BE2C (cell line): ENCODE measurements around the gene SIAH2.

Source experiments
- DNase-seq: peaks from one replicate; pipeline ENCODE4 v3.0.0-alpha.2; 2020
- H3K27me3 ChIP-seq: fragments of 250-450 bp; sonication (Bioruptor Pico); 2 replicates; pipeline ENCODE4 v1.5.1; 2020; ENCODE audit warnings: mild to moderate bottlenecking
- H3K36me3 ChIP-seq: fragments of 250-450 bp; sonication (Bioruptor Pico); 2 replicates; pipeline ENCODE4 v1.5.1; 2020; ENCODE audit warnings: mild to moderate bottlenecking
- H3K4me1 ChIP-seq: fragments of 250-450 bp; sonication (Bioruptor Pico); 2 replicates; pipeline ENCODE4 v1.5.1; 2020
- H3K4me3 ChIP-seq: 2 replicates; pipeline ENCODE4 v1.5.1; 2011; ENCODE audit warnings: low read depth, low read length
- H3K9me3 ChIP-seq: fragments of 250-450 bp; sonication (Bioruptor Pico); 2 replicates; pipeline ENCODE4 v1.5.1; 2020
- CTCF ChIP-seq: IDR thresholded peaks from 2 replicates; pipeline ENCODE4 v1.5.1; 2012; ENCODE audit warnings: mild to moderate bottlenecking, low read depth, low read length

The SIAH2 gene

GRCh38 chr3:150736903-150737832 lies 25.8 kb downstream of the SIAH2 start:
- H3K4me1 ChIP-seq, result peaks cover 10% of the 10 kb centered on the region
- peaks cover 11% of the 10 kb centered on the region for H3K36me3 ChIP-seq
- no peak for TF ChIP-seq CTCF
- H3K27me3 ChIP-seq, result no peaks in the 10 kb centered on the region
- no peak overlapping the region for H3K4me3 ChIP-seq
- H3K9me3 ChIP-seq, result no peaks in the 10 kb centered on the region
- DNase-seq, result no peak

GRCh38 chr3:150736316-150736719 lies 26.7 kb downstream of the SIAH2 start:
- no peak for DNase-seq
- Histone ChIP-seq H3K4me3 (no peak overlapping the region), H3K27me3 (no peaks in the 10 kb centered on the region), H3K36me3 (peaks cover 2% of the 10 kb centered on the region; the same call in 1 of the 2 replicates), H3K4me1 (peaks cover 10% of the 10 kb centered on the region), H3K9me3 (no peaks in the 10 kb centered on the region)
- TF ChIP-seq CTCF, result no peak

- Histone ChIP-seq H3K4me1 (peaks cover 10% of the 10 kb centered on the region), H3K36me3 (no peaks in the 10 kb centered on the region), H3K27me3 (no peaks in the 10 kb centered on the region), H3K4me3 (no peak overlapping the region), H3K9me3 (no peaks in the 10 kb centered on the region)
- DNase-seq, result no peak
- TF ChIP-seq CTCF, result no peak
These were observed 28.2 kb downstream of the SIAH2 start for GRCh38 chr3:150734795-150735119.

GRCh38 chr3:150733936-150734794 lies 28.8 kb downstream of the SIAH2 start:
- DNase-seq, result no peak
- no peaks in the 10 kb centered on the region for H3K27me3 ChIP-seq
- no peak for TF ChIP-seq CTCF
- H3K4me3 ChIP-seq, result no peak overlapping the region
- H3K36me3 ChIP-seq, result no peaks in the 10 kb centered on the region
- H3K4me1 ChIP-seq, result peaks cover 10% of the 10 kb centered on the region
- no peaks in the 10 kb centered on the region for H3K9me3 ChIP-seq

GRCh38 chr3:150733373-150733935 lies 29.5 kb downstream of the SIAH2 start:
- H3K4me1 ChIP-seq, result peaks cover 10% of the 10 kb centered on the region
- DNase-seq, result peak; percentile 48
- no peaks in the 10 kb centered on the region for H3K36me3 ChIP-seq
- no peak overlapping the region for H3K4me3 ChIP-seq
- TF ChIP-seq CTCF, result no peak; the same call in 1 of the 2 replicates
- no peaks in the 10 kb centered on the region for H3K27me3 ChIP-seq
- no peaks in the 10 kb centered on the region for H3K9me3 ChIP-seq
